HepG2 (cell line): ENCODE data around the gene GCSAM. TPM values are rescaled to one million over a fixed set of nuclear protein-coding genes. Genes with fewer than 3 reads are reported as not detected.

Source experiments
- ATAC-seq: fragments of 200-7000 bp; cut with Tn5 transposase; 3 replicates; pipeline ENCODE4 v1.9.1; 2020; ENCODE audit warnings: mild to moderate bottlenecking, moderate library complexity
- BruUV-seq: library from RNA; stranded (reverse); fragments of 400-500 nt; replicated peaks from 2 replicates; lab custom pipeline; 2021; lab: Mats Ljungman, UMichigan
- CTCF ChIA-PET: fragments of 300-600 bp; formaldehyde crosslinking; extraction: SDS; loops from one replicate; lab custom pipeline; 2021; ENCODE audit warnings: low total read pairs, inconsistent platforms, low intra/inter-chr PET ratio; lab: Yijun Ruan, JAX
- POLR2A ChIA-PET: fragments of 350-600 bp; sonication (Branson Sonifier 250); formaldehyde crosslinking; loops from one replicate; lab custom pipeline; 2020; ENCODE audit warnings: antibody characterized with exemption, inconsistent platforms; lab: Yijun Ruan, JAX
- DNase-seq: peaks from one replicate; pipeline ENCODE4 v3.0.0-alpha.2; 2015; ENCODE audit warnings: low spot score
- FAIRE-seq: peaks from 3 replicates; lab custom pipeline; 2011; peaks lifted over from hg19 to GRCh38; lab: Jason Lieb, UNC
- H2AFZ ChIP-seq: one replicate; pipeline ENCODE4 v1.6.1; 2011; ENCODE audit warnings: low read length, inconsistent platforms
- H3K27ac ChIP-seq: fragments of 300-600 bp; 3 replicates; pipeline ENCODE4 v1.8.0; 2011; ENCODE audit warnings: mixed run types, mild to moderate bottlenecking, mixed read lengths, low read length, inconsistent platforms; ENCODE audit not compliant: insufficient read depth; ENCODE audit errors: extremely low read length
- H3K27me3 ChIP-seq, 2 experiments: fragments of 200-600 bp in 1 of 2; 2 replicates in 1 of 2; 3 replicates in 1 of 2; pipeline versions ENCODE4 v1.6.0 to v1.8.0; 2011; ENCODE audit warnings: low read length in 2 of 2, mild to moderate bottlenecking in 2 of 2, moderate library complexity in 2 of 2, inconsistent platforms in 1 of 2; ENCODE audit not compliant: insufficient read depth in 2 of 2, control insufficient read depth in 1 of 2
- H3K36me3 ChIP-seq, 2 experiments: fragments of 200-600 bp in 1 of 2; replicated peaks in 1 of 2; 2 replicates in 1 of 2; 3 replicates in 1 of 2; pipeline versions ENCODE4 v1.5.1 to v1.8.0; 2011; ENCODE audit warnings: low read length in 2 of 2, inconsistent platforms in 1 of 2; ENCODE audit not compliant: insufficient read depth in 2 of 2, control insufficient read depth in 1 of 2
- H3K4me1 ChIP-seq: 2 replicates; pipeline ENCODE4 v1.5.1; 2012; ENCODE audit warnings: low read length, inconsistent platforms; ENCODE audit not compliant: insufficient read depth
- H3K4me2 ChIP-seq: 2 replicates; pipeline ENCODE4 v1.6.0; 2011; ENCODE audit warnings: low read depth, low read length, inconsistent platforms
- H3K4me3 ChIP-seq, 3 experiments: fragments of 200-600 bp in 1 of 3; sonication (generic), shearing (Covaris generic) in 1 of 3; replicated peaks in 1 of 3; 2 replicates each; pipeline ENCODE4 v1.5.1; 2011 to 2016; ENCODE audit warnings: low read length in 3 of 3, inconsistent platforms in 2 of 3, low read depth in 2 of 3, mild to moderate bottlenecking in 2 of 3, control low read depth in 1 of 3, mixed read lengths in 1 of 3; ENCODE audit not compliant: insufficient read depth in 1 of 3
- H3K79me2 ChIP-seq: one replicate; pipeline ENCODE4 v1.6.1; 2011; ENCODE audit warnings: low read length, inconsistent platforms; ENCODE audit not compliant: insufficient read depth
- H3K9ac ChIP-seq: 2 replicates; pipeline ENCODE4 v1.6.0; 2011; ENCODE audit warnings: mild to moderate bottlenecking, low read depth, low read length, inconsistent platforms; ENCODE audit not compliant: insufficient read depth
- H3K9me3 ChIP-seq: 2 replicates; pipeline ENCODE4 v1.5.1; 2012; ENCODE audit warnings: mild to moderate bottlenecking, low read length
- H4K20me1 ChIP-seq: 2 replicates; pipeline ENCODE4 v1.6.0; 2011; ENCODE audit warnings: inconsistent platforms, mild to moderate bottlenecking, low read length, moderate library complexity; ENCODE audit not compliant: insufficient read depth
- AKNA ChIP-seq: sonication (generic); formaldehyde crosslinking; IDR thresholded peaks from 2 replicates; pipeline ENCODE4 v1.4.0; 2020; ENCODE audit warnings: missing genetic modification reagents, borderline replicate concordance
- CENPX ChIP-seq: sonication (generic); formaldehyde crosslinking; IDR thresholded peaks from 2 replicates; pipeline ENCODE4 v1.9.0; 2021; ENCODE audit warnings: mild to moderate bottlenecking, missing genetic modification reagents, moderate library complexity
- CREBL2 ChIP-seq: sonication (generic); formaldehyde crosslinking; IDR thresholded peaks from 2 replicates; pipeline ENCODE4 v1.8.1; 2023; ENCODE audit warnings: missing genetic modification reagents, mild to moderate bottlenecking, borderline replicate concordance
- FIP1L1 ChIP-seq: fragments of 200-400 bp; formaldehyde crosslinking; IDR thresholded peaks from 2 replicates; pipeline ENCODE4 v1.6.1; 2018; ENCODE audit warnings: low read depth, mild to moderate bottlenecking, low read length, moderate library complexity, borderline replicate concordance; ENCODE audit not compliant: insufficient read depth
- GATAD1 ChIP-seq: IDR thresholded peaks from 2 replicates; pipeline ENCODE4 v1.6.1; 2016; ENCODE audit warnings: missing genetic modification reagents, missing compliant biosample characterization
- IRF2 ChIP-seq: IDR thresholded peaks from 2 replicates; pipeline ENCODE4 v1.6.1; 2018; ENCODE audit warnings: missing genetic modification reagents, missing compliant biosample characterization
- KAT7 ChIP-seq: IDR thresholded peaks from 2 replicates; pipeline ENCODE4 v1.6.1; 2018; ENCODE audit warnings: borderline replicate concordance, missing compliant biosample characterization
- MIER3 ChIP-seq: IDR thresholded peaks from 2 replicates; pipeline ENCODE4 v1.6.1; 2016; ENCODE audit warnings: missing compliant biosample characterization, borderline replicate concordance
- MXI1 ChIP-seq: IDR thresholded peaks from 3 replicates; pipeline ENCODE4 v1.6.1; 2012; ENCODE audit warnings: low read depth, low read length, inconsistent platforms, borderline replicate concordance
- NFE2 ChIP-seq: sonication (generic); formaldehyde crosslinking; IDR thresholded peaks from 2 replicates; pipeline ENCODE4 v1.4.0; 2020; ENCODE audit warnings: missing genetic modification reagents
- RBM22 ChIP-seq: fragments of 200-400 bp; formaldehyde crosslinking; optimal IDR thresholded peaks from 2 replicates; pipeline ENCODE3; 2017; ENCODE audit warnings: mild to moderate bottlenecking, low read length, moderate library complexity
- RFX1 ChIP-seq: fragments of 450-650 bp; IDR thresholded peaks from 2 replicates; pipeline ENCODE4 v1.6.1; 2017
- SMARCC2 ChIP-seq: fragments of 450-650 bp; IDR thresholded peaks from 2 replicates; pipeline ENCODE4 v1.6.1; 2017; ENCODE audit warnings: antibody characterized with exemption, mild to moderate bottlenecking
- ZFP1 ChIP-seq: IDR thresholded peaks from 2 replicates; pipeline ENCODE4 v1.6.1; 2016
- ZNF484 ChIP-seq: sonication (generic); formaldehyde crosslinking; IDR thresholded peaks from 2 replicates; pipeline ENCODE4 v1.5.1; 2020; ENCODE audit warnings: mild to moderate bottlenecking, low read depth, missing genetic modification reagents, borderline replicate concordance
- ZNF549 ChIP-seq: sonication (generic); formaldehyde crosslinking; IDR thresholded peaks from 2 replicates; pipeline ENCODE4 v1.5.0; 2020; ENCODE audit warnings: missing genetic modification reagents
- ZNF703 ChIP-seq: sonication (generic); formaldehyde crosslinking; IDR thresholded peaks from 2 replicates; pipeline ENCODE4 v1.5.1; 2020; ENCODE audit warnings: missing genetic modification reagents, mild to moderate bottlenecking, moderate library complexity, borderline replicate concordance
- WGBS: methylation state at CpG from one replicate; pipeline ENCODE4 v1.1.6; 2017; ENCODE audit warnings: low lambda C conversion rate; 5-methylcytosine and 5-hydroxymethylcytosine counted together
- in situ Hi-C: cut with HindIII; loops from 2 replicates; pipeline ENCODE4 v1.10.0; 2017; ENCODE audit warnings: low pct_unique_long_range_greater_than_20kb; ENCODE audit not compliant: extremely low pct_ligation_motif_present
- intact Hi-C: fragments of 100-400 bp; cut with micrococcal nuclease; formaldehyde crosslinking; loops from one replicate; pipeline ENCODE4 v1.10.0; 2022; ENCODE audit not compliant: unreplicated experiment
- polyA plus RNA-seq, 8 experiments: library from polyadenylated mRNA; depleted of rRNA in 3 of 8; stranded (reverse) in 7 of 8; unstranded in 1 of 8; fragments of >200 nt; fragmentation: Illumina TruSeq in 4 of 8; extraction: Trizol in 4 of 8; gene quantifications; 2 replicates each; pipeline versions ENCODE4 v1.2.1 to v1.2.3, GENCODE V29; 2011 to 2016; ENCODE audit warnings: low read depth in 4 of 8, missing spikeins in 1 of 8, mixed read lengths in 1 of 8; ENCODE audit not compliant: insufficient read depth in 1 of 8
- total RNA-seq, 5 experiments: library from RNA; depleted of rRNA; stranded (reverse); fragments of >200 nt; fragmentation: Illumina TruSeq; extraction: Trizol; gene quantifications; 2 replicates each; pipeline ENCODE4 v1.2.3, GENCODE V29; 2016; ENCODE audit warnings: low read depth in 1 of 5
- TF ChIP-seq, protein P1 (sequence below): sonication (generic); formaldehyde crosslinking; IDR thresholded peaks from 2 replicates; pipeline ENCODE4 v1.8.1; 2022; ENCODE audit warnings: low read depth, mild to moderate bottlenecking, missing genetic modification reagents

Gene GCSAM
- total and polyA plus RNA-seq, 2 of the 13 experiments (the other 11 are each of a cell fraction or from before 2014, with no cell fraction given) = not detected

GRCh38 chr3:112132975-112133448 is at the start of gene GCSAM (continued):
- no peak for TF ChIP-seq AKNA
- TF ChIP-seq KAT7 (CRISPR knock-in tag) = no peak
- TF ChIP-seq ZNF703 = no peak
- TF ChIP-seq RBM22 = no peak

DNA sequence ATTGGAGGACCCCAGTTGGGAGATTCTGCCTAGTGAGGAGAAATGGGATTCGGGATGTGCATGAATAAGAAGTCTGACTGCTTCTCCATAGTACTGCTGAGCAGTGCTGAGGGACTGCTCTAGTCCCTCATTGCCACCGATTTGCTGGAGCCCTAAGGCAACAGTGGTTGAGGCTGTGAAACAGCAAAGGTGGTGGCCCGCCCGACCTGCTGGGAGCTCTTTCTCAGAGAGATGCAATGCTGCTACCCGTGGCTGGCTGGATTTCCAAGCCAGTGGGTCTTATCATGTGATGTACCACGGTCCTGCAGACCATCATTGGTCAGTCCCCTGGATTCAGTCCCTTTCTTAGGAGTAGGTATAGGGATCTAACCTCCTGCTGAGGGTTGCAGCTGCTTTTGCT is 42.6 kb upstream of the GCSAM start:
- DNase-seq (no peak), FAIRE-seq (no peak), ATAC-seq (no peak)
- Histone ChIP-seq H3K4me1 (no peaks in the 10 kb centered on the region), H3K79me2 (no peaks in the 10 kb centered on the region), H2AFZ (no peak overlapping the region), H3K27ac (no peak overlapping the region), H4K20me1 (no peaks in the 10 kb centered on the region), H3K4me3 (no peak overlapping the region), H3K9ac (no peak overlapping the region), H3K27me3 (peaks cover 0 to 3% of the 10 kb centered on the region in 2 experiments; a peak in 1 of 5 replicates), H3K9me3 (no peaks in the 10 kb centered on the region), H3K36me3 (no peaks in the 10 kb centered on the region), H3K4me2 (no peak overlapping the region)
- intact Hi-C loops (no loop called here), in situ Hi-C loops (no loop called here)
- ChIA-PET POLR2A (no interaction called here), CTCF (no interaction called here)
- 13% methylated on average over 1 of the region's 6 CpGs for whole genome bisulfite sequencing
- BruUV-seq = no TSS peak
- no peak for TF ChIP-seq FIP1L1
- no peak for TF ChIP-seq NFE2 (CRISPR knock-in tag)
- TF ChIP-seq MXI1 = no peak
- TF ChIP-seq ZNF549 (CRISPR knock-in tag) = no peak
- no peak for TF ChIP-seq ZFP1 (CRISPR knock-in tag)
- no peak for TF ChIP-seq CREBL2 (CRISPR knock-in tag)
- no peak for TF ChIP-seq IRF2 (CRISPR knock-in tag)
- TF ChIP-seq ZNF484 (CRISPR knock-in tag) = no peak
- no peak for TF ChIP-seq MIER3 (CRISPR knock-in tag)
- no peak for TF ChIP-seq CENPX
- no peak for TF ChIP-seq GATAD1 (CRISPR knock-in tag)
- TF ChIP-seq RFX1 = no peak
- TF ChIP-seq, protein P1, sequence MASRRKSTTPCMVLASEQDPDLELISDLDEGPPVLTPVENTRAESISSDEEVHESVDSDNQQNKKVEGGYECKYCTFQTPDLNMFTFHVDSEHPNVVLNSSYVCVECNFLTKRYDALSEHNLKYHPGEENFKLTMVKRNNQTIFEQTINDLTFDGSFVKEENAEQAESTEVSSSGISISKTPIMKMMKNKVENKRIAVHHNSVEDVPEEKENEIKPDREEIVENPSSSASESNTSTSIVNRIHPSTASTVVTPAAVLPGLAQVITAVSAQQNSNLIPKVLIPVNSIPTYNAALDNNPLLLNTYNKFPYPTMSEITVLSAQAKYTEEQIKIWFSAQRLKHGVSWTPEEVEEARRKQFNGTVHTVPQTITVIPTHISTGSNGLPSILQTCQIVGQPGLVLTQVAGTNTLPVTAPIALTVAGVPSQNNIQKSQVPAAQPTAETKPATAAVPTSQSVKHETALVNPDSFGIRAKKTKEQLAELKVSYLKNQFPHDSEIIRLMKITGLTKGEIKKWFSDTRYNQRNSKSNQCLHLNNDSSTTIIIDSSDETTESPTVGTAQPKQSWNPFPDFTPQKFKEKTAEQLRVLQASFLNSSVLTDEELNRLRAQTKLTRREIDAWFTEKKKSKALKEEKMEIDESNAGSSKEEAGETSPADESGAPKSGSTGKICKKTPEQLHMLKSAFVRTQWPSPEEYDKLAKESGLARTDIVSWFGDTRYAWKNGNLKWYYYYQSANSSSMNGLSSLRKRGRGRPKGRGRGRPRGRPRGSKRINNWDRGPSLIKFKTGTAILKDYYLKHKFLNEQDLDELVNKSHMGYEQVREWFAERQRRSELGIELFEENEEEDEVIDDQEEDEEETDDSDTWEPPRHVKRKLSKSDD (CRISPR knock-in tag) = no peak
- TF ChIP-seq SMARCC2 = no peak
